Measurements from ENCODE around the gene HYLS1.
A peak's percentile ranks its signal among the peaks of the same experiment; 100 is the strongest.
"Not testable (repeated sequence)": the region's sequence is repeated elsewhere in the genome, so short reads cannot be mapped to it uniquely, and the experiment has no call there.

HYLS1 gene

DNA sequence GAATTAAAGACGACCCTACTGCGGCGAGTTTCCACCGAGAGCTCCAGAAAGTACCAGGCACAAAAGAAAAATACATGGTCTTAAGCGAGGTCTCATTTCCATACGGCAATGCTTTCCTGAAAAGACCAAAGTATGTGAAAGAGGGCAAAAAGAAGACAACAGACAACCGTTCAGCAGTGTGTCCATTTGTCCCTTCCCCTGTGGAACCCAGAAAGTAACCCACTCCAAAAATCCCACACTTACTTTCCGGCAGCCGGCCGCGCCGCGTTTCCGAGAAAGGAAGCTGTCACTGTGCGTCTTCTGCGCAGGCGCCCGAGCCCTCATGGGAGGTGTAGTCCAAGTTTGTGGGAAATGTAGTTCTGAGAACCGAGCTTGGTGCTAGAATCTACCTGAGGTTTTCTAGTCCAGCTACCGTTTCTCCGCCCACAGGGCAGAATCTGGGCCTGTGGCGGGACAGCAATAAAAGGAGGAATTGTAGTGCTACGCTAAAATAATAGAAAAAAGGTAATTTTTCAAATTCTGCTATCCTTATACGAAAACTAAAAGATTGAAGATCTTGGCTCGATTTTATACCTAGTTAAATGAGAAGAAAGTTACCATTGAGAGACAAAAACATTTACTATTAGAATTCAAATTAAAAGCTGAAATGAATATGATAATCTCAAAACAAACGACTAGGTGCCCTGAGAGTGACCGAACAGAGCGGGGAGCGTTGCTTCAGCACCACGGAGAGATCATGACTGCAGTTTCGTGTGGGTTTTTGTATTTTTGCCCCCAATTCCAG, 15.7 kb downstream of the HYLS1 start, which contains the start of gene PUS3:
Gene PUS3 (minus strand): TSS at position 280 of the 784 bp plus-strand sequence. CDS start 6,922 bp downstream, outside the sequence.
- peak; percentile 82 for DNase-seq

DNA sequence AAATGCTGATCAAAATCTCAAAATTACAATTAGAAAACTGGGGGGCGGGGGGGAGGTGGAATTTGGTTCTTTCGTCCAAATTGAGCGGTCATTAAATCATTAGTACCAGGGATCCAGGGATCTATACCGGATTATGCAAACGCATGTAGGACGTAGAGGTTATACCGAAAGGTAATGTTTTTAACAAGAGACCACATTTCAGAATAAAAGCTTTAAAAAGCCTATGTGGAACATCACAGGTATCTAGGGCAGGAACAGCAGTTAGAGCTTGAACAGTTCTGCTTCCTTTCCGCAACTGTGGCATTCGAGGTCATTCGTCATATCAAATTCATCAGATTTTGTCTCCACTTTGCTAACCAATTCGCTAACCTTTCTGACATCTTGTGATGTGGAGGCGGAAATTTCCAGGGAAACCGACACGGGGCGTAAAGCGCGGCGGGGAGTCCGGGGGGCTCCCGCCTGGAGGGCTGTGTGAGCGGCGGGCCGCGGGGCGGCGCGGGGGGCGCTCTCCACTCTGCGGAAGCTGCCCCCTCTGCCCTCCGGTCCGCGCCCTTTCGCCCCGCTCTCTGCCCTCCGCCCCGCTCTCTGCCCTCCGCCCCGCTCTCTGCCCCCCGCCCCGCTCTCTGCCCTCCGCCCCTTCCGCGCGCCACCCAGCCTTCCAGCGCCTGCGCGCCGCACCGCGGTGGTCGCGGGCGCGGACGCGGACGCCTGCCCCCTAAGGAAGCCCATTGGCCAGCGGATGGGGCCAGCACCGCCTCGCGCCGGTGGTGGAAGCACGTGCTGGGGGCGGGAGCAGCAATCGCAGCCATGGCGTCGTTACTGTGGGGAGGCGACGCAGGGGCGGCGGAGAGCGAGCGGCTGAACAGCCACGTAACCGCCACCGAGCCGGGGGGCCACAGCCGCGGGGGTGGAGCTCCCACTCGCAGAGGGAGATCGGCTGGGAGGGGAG, 16.5 kb downstream of the HYLS1 start, which contains the start of gene DDX25:
Gene DDX25 (plus strand): TSS at position 798 of the 949 bp plus-strand sequence. CDS start 10 bp downstream, at position 808.
- no peak for DNase-seq

- no peak for DNase-seq
These were observed 17.2 kb downstream of the HYLS1 start for GRCh38 chr11:125904678-125905077.

GRCh38 chr11:125910226-125910849, 22.9 kb downstream of the HYLS1 start:
- DNase-seq: no peak

DNA sequence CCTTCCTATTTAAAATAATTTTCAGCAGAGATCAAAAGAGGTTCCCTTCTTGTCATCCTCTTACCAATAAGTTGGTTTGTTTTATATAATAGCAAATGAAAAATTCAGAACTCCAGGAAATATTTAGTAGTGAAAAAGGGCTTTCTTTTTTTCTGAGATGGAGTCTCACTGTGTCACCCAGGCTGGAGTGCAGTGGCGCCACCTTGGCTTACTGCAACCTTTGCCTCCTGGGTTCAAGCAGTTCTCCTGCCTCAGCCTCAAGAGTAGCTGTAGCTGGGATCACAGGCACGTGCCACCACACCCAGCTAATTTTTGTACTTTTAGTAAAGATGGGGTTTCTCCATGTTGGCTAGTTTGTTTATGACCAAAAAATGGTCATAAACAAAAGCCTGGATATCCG, 27.1 kb downstream of the HYLS1 start:
- not testable (repeated sequence) for DNase-seq

DNA sequence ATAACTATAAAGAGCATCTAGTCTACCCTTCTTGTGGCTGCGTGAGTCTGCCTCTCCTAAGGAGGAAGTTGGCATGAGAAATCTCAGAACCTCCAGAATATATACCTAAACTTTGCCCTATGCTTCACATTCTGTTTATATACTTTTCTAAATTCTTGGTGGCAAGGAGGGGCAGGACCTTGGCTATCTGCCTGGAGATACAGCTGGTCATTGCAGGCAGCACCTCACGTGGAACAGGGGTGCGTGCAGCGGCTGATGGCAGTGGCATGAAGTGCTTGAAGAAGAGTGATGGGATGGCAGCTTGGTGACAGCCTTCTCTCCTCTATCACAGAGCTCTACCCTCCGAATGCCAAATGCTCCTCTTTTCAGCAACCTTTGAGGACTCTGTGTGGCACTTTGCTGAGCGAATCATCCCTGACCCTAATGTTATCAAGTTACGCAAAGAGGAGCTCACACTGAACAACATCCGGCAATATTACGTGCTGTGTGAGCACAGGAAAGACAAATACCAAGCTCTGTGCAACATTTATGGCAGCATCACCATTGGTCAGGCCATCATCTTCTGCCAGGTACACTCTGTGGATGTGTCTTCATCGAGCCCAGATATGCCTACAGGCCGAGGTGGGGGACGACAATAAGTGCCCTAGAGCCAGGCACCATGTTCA, 29.3 kb downstream of the HYLS1 start:
- no peak for DNase-seq

- DNase-seq: no peak
These were observed 30.8 kb downstream of the HYLS1 start for GRCh38 chr11:125918140-125918840.

GRCh38 chr11:125921042-125921441, 33.6 kb downstream of the HYLS1 start:
- DNase-seq: no peak

- DNase-seq: no peak
These were observed 34.7 kb downstream of the HYLS1 start for GRCh38 chr11:125922156-125922555.

GRCh38 chr11:125923012-125923579, 35.6 kb downstream of the HYLS1 start:
- DNase-seq: peak; percentile 71

DNA sequence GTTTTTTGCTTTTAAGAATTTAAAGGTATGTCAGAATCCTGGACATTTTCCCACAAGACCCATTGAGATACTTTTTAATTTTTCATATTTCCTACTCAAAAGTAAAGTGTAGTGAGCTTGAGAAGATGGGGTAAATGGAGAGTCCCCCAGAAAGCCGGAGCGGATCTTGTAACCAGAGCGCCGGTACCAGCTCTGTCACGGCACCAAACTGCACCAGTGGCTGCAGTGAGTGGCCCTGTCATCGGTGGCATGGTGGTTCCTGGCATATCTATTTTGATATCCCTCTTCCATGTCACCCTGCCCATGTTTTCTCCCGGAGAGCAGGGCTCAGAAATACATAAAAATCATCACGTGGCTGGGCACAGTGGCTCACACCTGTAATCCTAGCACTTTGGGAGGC, 36.2 kb downstream of the HYLS1 start:
- no peak for DNase-seq

DNA sequence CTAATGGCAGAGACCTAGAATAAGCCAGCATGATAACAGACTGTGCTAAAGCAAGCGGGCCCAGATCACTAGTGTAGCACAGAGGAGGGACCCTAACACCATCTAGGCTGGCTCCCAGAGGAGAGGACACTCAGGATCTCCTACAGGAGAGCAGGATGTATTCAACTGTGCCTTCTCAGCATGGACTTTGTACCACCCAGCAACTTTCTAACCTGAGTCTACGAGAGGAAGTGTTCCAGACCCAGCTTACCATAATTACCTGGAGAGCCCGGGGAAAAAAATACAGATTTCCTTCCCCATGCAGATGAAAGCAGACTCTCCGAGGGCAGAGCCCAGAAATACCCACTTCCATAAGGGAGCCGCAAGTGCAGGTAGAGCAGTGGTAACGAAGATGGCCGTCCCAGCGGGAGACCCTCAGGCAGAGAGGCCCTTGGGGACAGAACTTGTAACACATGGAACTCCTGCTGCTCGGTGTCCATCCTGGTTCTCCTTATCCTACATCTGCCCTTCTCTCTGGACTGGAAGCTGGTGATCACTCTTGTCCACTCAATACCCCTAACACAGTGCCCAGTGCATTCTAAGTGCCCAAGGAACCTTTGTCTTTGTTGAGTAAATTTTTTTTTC, 37.0 kb downstream of the HYLS1 start:
- no peak for DNase-seq

DNA sequence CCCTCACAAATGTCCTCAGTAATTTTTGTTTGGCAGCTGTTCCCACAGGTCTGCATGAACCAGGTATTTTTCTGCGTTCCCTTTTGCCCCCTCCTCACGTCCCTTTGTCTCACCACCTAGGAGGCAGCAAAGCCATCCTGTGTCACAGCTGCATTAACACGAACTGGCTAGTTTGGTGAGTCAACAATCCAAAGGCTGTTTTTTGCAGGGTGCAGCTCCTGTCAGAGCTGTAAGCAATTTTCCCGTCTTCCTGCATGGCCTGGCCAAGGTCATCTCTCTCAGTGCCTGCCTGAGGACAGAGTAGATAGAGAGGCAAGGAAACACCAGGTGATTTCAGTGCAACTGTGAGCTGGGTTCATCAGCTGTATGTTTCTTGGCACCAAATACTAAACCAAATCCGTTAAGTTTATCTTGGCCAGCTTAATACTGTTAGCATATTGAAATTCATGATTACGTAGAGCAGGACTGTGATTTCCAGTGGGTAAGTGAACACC, 37.8 kb downstream of the HYLS1 start:
- no peak for DNase-seq

DNA sequence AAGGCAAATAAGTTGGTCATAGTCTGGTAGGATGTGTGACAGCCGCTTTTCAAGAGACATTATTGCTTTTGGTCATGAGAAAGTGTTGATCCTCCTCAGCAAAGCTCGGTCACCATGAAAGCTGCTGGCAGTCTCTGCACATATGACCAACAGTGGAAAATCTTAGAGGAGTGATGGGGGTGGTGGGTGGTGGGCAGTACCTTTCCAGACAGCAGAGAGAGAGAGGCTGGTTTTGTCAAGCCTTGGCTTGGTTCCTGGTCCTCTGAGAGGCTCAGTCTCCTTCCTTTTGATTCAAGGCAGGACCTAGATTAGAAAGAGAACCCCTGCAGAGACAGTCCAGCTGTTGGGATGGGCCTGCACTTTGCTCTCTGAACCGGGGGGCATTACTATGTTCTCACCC, 38.3 kb downstream of the HYLS1 start:
- DNase-seq: no peak

DNA sequence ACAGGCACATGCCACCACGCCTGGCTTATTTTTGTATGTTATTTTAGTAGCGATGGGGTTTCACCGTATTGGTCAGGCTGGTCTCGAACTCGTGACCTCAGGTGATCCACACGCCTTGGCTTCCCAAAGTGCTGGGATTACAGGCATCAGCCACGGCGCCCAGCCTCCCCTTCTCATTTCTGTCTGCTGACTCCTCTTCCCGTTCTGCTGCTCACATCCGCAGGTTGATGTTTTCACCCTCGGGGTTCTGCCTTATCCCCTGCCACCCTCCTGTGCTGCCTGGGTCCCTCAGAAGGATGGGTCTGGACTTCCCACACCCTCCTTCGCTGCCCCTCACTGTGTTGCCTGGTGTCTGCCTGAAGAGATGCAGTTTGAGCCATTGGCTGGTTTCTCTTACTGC, 39.2 kb downstream of the HYLS1 start:
- DNase-seq: no peak

- DNase-seq: no peak
These were observed 42.1 kb downstream of the HYLS1 start for GRCh38 chr11:125929445-125930075.

GRCh38 chr11:125930076-125930450, 42.6 kb downstream of the HYLS1 start:
- DNase-seq: no peak

DNA sequence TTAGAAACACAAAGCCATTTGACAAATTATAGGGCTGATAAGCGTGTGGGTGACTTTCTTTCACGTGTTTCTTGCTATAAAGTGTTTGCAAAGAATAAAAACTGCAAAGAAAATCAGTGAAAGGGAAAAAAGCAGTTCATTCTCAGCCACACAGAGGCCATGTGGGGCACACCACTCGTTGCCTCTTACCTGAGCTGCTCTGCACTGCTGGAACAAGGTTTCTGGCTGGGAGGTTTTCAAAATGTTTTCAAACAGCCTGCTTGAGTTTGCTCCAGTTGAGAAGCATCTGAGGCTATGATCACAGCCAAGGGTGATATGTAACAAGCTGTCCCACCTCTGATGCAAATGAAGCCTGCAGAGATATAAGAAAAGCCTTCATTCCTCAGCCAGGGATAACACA, 43.6 kb downstream of the HYLS1 start:
- no peak for DNase-seq

GRCh38 chr11:125931668-125932067, 44.2 kb downstream of the HYLS1 start:
- no peak for DNase-seq

DNA sequence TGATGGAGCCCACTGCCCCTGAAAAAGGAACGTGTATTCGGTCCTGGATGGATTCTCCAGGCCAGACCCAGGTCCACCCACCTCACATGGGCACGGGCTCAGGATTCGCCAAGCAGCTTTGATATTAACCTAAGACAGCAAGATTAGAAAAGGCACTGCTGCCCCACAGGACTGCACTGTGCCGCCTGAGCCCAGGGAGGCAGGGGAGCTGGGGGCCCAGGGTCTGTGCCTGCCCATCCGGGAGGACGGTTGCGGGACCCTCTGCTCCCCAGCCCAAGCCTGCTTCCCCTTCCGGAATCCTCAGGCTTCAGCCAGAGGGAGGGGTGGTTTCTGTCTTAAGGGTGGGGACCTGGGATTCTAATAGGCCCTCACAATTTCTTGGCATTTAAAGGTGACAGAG, 44.8 kb downstream of the HYLS1 start:
- no peak for DNase-seq
